Bronchial epithelial cell (primary cell): Measurements from ENCODE around the gene RAB4A. TPM values are rescaled to one million over a fixed set of nuclear protein-coding genes. Genes with fewer than 3 reads are reported as not detected.

Experiments
- DNase-seq: peaks from one replicate; pipeline ENCODE4 v3.0.0-alpha.2; 2010; ENCODE audit warnings: low read depth
- FAIRE-seq: peaks from 2 replicates; lab custom pipeline; 2011; peaks lifted over from hg19 to GRCh38; lab: Jason Lieb, UNC
- H3K27me3 ChIP-seq: 2 replicates; pipeline ENCODE4 v1.5.1; 2011; ENCODE audit warnings: low read length; ENCODE audit not compliant: control insufficient read depth, insufficient read depth
- H3K36me3 ChIP-seq: 2 replicates; pipeline ENCODE4 v1.5.1; 2011; ENCODE audit warnings: low read length; ENCODE audit not compliant: control insufficient read depth, insufficient read depth
- H3K4me3 ChIP-seq: 2 replicates; pipeline ENCODE4 v1.5.1; 2011; ENCODE audit warnings: mild to moderate bottlenecking, low read depth, low read length, control low read depth
- total RNA-seq: library from RNA; depleted of rRNA; stranded (reverse); fragments of >200 nt; gene quantifications from 2 replicates; pipeline ENCODE4 v1.2.1, GENCODE V29; 2014
- TF ChIP-seq, protein P1 (sequence below): IDR thresholded peaks from 2 replicates; pipeline ENCODE4 v1.5.1; 2011; ENCODE audit warnings: mild to moderate bottlenecking, moderate library complexity, low read length, control low read depth, inconsistent platforms; ENCODE audit not compliant: insufficient read depth, severe bottlenecking

The RAB4A gene
- total RNA-seq, 1 donor from 2014 or later = 39.0 TPM

DNA sequence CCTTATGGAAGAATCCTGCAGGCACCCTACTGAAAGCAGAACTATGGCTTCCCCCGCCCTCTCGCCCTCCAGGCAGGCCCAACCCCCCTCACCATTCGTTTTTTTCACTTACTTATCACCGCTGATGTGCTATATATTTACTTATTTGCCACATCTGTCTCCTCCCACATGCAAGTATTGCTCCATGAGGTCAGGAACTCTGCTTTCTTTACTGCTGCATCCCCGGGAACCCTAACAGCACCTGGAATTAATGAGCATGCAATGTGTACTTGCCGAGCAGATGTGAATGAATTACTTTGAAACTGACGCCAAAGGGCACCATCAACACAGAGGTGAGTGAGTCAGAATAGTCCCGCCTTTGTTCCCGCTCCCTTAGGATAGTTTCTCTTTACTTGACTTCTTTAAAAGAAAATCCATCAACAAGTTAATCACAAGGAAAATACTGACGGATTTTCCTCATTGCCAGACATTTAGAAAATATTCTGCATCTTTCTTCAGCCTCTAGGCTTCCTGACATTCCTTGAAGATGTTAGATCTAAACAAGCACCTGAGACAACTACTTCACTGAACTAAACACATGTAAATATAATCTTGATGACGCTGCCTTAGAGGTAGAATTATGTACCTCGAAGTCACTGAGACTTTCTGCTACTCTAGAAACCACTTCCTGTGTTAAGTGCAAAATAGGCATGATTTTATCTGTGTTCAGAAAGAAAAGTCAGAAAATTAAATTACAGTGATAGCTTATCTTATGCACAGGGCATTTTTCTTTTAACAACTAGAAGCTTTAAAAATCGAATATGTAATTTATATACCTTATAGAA, 17.5 kb upstream of the RAB4A start:
- DNase-seq (peak; percentile 79), FAIRE-seq (no peak)
- H3K27me3 ChIP-seq = no peaks in the 10 kb centered on the region
- no peak overlapping the region for H3K4me3 ChIP-seq
- TF ChIP-seq, protein P1, sequence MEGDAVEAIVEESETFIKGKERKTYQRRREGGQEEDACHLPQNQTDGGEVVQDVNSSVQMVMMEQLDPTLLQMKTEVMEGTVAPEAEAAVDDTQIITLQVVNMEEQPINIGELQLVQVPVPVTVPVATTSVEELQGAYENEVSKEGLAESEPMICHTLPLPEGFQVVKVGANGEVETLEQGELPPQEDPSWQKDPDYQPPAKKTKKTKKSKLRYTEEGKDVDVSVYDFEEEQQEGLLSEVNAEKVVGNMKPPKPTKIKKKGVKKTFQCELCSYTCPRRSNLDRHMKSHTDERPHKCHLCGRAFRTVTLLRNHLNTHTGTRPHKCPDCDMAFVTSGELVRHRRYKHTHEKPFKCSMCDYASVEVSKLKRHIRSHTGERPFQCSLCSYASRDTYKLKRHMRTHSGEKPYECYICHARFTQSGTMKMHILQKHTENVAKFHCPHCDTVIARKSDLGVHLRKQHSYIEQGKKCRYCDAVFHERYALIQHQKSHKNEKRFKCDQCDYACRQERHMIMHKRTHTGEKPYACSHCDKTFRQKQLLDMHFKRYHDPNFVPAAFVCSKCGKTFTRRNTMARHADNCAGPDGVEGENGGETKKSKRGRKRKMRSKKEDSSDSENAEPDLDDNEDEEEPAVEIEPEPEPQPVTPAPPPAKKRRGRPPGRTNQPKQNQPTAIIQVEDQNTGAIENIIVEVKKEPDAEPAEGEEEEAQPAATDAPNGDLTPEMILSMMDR = no peak
- H3K36me3 ChIP-seq = no peaks in the 10 kb centered on the region

DNA sequence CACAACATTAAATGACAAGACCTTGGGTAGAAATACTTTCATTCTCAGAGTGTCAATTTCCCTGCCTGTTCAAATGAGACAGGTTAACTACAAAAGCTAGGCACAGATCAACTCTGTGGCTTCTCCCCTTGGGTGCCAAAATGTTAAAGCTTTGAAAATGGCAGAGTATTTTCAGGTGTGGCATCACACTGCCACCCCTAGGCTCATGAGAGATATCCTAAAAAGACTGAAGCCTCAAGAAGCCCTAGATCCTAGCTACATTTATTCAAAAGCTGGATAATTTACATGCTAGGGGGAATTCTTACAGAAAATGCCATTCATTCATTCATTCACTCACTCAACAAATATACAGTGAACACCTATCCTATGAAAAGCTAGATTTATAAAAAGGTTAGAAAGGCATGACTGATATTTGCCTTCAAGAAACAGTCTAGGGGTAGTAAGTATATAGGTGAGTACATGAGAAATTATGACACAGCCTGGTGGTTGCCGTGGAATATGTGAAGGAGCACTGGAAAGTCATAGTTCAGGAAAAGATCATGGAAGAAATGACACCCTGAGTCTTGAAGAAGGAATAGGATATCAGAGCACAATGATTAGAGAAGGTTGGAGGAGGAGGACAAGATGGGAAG, 15.9 kb upstream of the RAB4A start:
- DNase-seq (peak; percentile 40), FAIRE-seq (no peak)
- TF ChIP-seq, protein P1 = peak; percentile 53
- H3K27me3 ChIP-seq = no peaks in the 10 kb centered on the region
- no peaks in the 10 kb centered on the region for H3K36me3 ChIP-seq
- no peak overlapping the region for H3K4me3 ChIP-seq

DNA sequence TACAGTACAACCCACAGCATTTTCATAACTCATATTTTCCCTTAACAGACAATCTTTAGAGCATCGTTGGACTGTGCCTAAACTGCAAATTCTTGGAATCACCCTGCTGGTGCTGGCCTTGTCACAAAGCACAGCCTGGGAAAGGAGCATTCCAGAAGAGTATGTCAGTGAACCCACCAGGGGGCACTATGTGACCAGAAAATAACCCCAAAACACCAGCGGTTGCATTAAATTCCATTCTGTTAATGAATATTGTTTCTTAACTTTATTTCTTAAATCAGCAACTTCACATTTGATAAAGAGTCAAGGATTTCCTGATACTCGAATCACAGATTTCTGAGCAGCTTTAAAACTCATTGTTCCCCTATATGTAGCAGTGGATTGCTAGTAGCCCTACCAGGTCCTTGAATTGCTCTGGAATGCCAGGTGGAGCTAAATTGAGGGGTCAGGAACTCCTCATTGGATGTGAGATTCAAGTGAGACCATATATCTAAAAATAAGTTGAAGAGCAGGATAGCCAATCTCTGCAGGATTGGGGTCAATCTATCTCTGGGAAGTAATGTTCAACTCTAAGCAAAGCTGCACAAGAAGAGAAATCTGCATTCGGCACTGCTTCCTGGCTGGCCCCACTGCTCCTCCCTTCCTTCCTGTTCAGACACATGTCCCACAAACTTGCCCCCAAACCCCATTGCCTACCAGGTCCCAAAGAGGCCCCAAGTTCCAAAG, 12.7 kb upstream of the RAB4A start:
- DNase-seq (peak; percentile 60), FAIRE-seq (no peak)
- H3K27me3 ChIP-seq = no peaks in the 10 kb centered on the region
- TF ChIP-seq, protein P1 = peak; percentile 62
- H3K4me3 ChIP-seq = no peak overlapping the region
- H3K36me3 ChIP-seq = no peaks in the 10 kb centered on the region

DNA sequence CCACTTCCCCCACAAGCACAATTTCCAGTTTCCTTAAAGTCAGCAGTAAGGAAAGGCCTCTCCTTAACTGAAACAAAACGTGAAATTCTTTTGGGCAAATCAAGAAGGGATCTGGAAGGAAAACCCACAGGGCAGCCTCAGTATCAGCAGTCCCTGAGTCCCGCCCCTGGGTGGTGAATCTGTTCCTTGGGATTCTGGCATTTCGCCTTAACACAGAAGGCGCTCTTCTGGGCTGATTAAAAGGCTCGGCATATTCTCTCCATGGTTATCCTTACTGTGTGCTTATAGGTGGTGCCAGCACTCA, 12.2 kb upstream of the RAB4A start:
- TF ChIP-seq, protein P1 = no peak
- H3K27me3 ChIP-seq = no peaks in the 10 kb centered on the region
- DNase-seq = no peak
- H3K36me3 ChIP-seq = no peaks in the 10 kb centered on the region
- H3K4me3 ChIP-seq = no peak overlapping the region
- FAIRE-seq = no peak

DNA sequence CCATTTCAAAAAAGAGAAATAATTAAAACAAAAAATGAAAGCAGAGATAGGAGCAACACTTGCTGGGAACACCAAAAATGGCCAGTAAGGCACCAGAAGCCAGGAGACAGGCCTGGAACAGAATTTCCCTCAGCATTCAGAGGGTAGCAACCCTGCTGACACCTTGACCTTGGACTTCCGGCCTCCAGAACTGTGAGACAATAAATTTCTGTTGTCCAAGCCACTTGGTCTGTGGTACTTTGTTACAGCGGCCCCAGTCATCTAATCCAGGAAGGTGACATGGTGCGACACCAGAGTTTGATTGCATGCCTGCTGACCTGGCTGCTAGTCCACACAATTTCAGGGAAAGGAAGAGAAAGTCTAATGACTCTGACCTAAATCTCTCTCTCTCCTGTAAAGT, 10.6 kb upstream of the RAB4A start:
- no peak for DNase-seq
- Histone ChIP-seq H3K36me3 (no peaks in the 10 kb centered on the region), H3K4me3 (no peak overlapping the region), H3K27me3 (no peaks in the 10 kb centered on the region)
- TF ChIP-seq, protein P1 = no peak
- no peak for FAIRE-seq
